Measurements from ENCODE around the gene LGALS4. TPM values are rescaled to one million over a fixed set of nuclear protein-coding genes. Genes with fewer than 3 reads are reported as not detected.
"Not testable (repeated sequence)": the region's sequence is repeated elsewhere in the genome, so short reads cannot be mapped to it uniquely, and the experiment has no call there.

LGALS4 gene
- total RNA-seq, 4 donors from 2014 or later = 1.1 to 2.7 (median 1.9) TPM

DNA sequence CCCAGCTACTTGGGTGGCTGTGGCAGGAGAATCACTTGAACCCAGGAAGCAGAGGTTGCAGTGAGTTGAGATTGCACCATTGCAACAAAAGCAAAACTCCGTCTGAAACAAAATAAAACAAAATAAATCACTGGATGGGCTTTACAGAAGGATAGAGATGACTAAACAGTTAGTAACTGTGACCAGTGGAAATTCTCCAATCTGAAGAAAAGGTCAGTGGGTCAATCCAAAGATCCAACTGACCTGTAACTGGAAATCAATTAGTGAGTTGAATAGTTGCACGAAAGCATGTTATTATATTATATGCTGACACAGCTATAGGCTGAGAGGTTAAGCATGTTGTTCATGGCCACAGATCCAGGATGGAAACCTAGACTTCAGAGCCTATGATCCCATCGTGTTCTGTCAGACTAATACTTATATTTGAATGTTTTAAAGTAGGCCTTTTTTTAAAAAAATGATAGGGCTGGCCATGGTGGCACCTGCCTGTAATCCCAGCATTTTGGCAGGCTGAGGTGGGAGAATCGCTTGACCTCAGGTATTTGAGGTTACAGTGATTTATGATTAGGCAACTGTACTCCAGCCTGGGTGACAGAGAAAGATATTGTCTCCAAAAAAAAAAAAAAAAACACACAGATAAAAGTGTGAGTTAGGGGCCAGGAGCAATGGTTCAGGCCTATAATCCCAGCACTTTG, 17.4 kb upstream of the LGALS4 start:
- H3K4me3 ChIP-seq (ENCODE audit: low read depth, poor library complexity, severe bottlenecking) = no peak overlapping the region
- DNase-seq (ENCODE audit: low spot score in 2 of 2) = no peak
- 68 to 73% methylated on average over 4 of the region's 4 CpGs for WGBS, 2 donors
- intact Hi-C loops (cut with DNase I; ENCODE audit: low total_unique reads) = loop anchor here (10.0 kb wide), 1 partner anchor 195 kb away; no protein-coding TSS in a partner anchor
- TF ChIP-seq POLR2A (IDR thresholded peaks at IDR 0.05) = no peak
- TF ChIP-seq, protein P1, sequence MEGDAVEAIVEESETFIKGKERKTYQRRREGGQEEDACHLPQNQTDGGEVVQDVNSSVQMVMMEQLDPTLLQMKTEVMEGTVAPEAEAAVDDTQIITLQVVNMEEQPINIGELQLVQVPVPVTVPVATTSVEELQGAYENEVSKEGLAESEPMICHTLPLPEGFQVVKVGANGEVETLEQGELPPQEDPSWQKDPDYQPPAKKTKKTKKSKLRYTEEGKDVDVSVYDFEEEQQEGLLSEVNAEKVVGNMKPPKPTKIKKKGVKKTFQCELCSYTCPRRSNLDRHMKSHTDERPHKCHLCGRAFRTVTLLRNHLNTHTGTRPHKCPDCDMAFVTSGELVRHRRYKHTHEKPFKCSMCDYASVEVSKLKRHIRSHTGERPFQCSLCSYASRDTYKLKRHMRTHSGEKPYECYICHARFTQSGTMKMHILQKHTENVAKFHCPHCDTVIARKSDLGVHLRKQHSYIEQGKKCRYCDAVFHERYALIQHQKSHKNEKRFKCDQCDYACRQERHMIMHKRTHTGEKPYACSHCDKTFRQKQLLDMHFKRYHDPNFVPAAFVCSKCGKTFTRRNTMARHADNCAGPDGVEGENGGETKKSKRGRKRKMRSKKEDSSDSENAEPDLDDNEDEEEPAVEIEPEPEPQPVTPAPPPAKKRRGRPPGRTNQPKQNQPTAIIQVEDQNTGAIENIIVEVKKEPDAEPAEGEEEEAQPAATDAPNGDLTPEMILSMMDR (IDR thresholded peaks at IDR 0.05) = no peak

DNA sequence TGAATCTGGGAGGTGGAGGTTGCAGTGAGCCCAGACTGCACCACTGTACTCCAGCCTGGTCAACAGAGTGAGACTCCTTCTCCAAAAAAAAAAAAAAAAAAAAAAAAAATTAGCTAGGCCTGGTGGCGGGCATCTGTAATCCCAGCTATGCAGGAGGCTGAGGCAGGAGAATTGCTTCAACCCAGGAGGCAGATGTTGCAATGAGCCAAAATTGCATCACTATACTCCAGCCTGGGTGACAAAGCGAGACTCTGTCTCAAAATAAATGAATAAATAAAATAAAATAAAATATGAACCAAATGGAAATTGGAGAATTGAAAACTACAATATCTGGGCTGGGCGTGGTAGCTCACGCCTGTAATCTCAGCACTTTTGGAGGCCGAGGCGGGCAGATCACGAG, 16.5 kb upstream of the LGALS4 start:
- DNase-seq (ENCODE audit: low spot score in 2 of 2); intact Hi-C loops (cut with DNase I; ENCODE audit: low total_unique reads); H3K4me3 ChIP-seq (ENCODE audit: low read depth, poor library complexity, severe bottlenecking): not testable (repeated sequence)
- WGBS, 2 donors = 94 to 95% methylated on average over 7 of the region's 7 CpGs

GRCh38 chr19:38826856-38827551, 14.3 kb upstream of the LGALS4 start:
- no peak for DNase-seq (ENCODE audit: low spot score in 2 of 2)
- TF ChIP-seq, protein P1 (IDR thresholded peaks at IDR 0.05) = no peak
- TF ChIP-seq POLR2A (IDR thresholded peaks at IDR 0.05) = no peak
- intact Hi-C loops (cut with DNase I; ENCODE audit: low total_unique reads) = no loop called here
- no peak overlapping the region for H3K4me3 ChIP-seq (ENCODE audit: low read depth, poor library complexity, severe bottlenecking)
- WGBS, 2 donors = 77 to 78% methylated on average over 6 of the region's 6 CpGs

- DNase-seq (ENCODE audit: low spot score in 2 of 2); intact Hi-C loops (cut with DNase I; ENCODE audit: low total_unique reads); H3K4me3 ChIP-seq (ENCODE audit: low read depth, poor library complexity, severe bottlenecking): not testable (repeated sequence)
- 79% methylated on average over 7 of the region's 7 CpGs for WGBS, 2 donors
These were observed 13.2 kb upstream of the LGALS4 start for GRCh38 chr19:38825936-38826335.

DNA sequence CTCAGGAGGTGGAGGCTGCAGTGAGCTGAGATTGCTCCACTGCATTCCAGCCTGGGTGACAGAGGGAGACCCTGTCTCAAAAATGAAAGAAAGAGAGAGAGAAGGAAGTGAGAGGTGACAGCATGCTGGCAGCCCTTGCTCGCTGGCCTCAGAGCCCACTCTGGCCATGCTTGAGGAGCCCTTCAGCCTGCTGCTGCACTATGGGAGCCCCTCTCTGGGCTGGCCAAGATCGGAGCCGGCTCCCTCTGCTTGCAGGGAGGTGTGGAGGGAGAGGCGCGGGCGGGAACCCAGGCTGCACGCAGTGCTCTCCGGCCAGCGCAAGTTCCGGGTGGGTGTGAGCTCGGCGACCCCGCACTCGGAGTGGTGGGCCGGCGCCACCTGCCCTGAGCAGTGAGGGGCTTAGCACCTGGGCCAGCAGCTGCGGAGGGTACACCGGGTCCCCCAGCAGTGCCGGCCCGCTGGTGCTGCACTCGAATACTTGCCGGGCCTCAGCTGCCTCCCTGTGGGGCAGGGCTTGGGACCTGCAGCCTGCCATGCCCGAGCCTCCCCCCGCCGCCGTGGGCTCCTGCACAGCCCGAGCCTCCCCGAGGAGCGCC, 8.6 kb upstream of the LGALS4 start:
- 93% methylated on average over 16 to 23 of the region's 29 CpGs for WGBS, 2 donors

GRCh38 chr19:38819231-38819920, 6.6 kb upstream of the LGALS4 start:
- no peak overlapping the region for H3K4me3 ChIP-seq (ENCODE audit: low read depth, poor library complexity, severe bottlenecking)
- TF ChIP-seq, protein P1 (IDR thresholded peaks at IDR 0.05) = no peak
- TF ChIP-seq POLR2A (IDR thresholded peaks at IDR 0.05) = no peak
- 82 to 87% methylated on average over 13 of the region's 13 CpGs for WGBS, 2 donors
- intact Hi-C loops (cut with DNase I; ENCODE audit: low total_unique reads) = no loop called here
- no peak for DNase-seq (ENCODE audit: low spot score in 2 of 2)

More for the DNA sequence above, 8.6 kb upstream of the LGALS4 start:
- H3K4me3 ChIP-seq (ENCODE audit: low read depth, poor library complexity, severe bottlenecking); intact Hi-C loops (cut with DNase I; ENCODE audit: low total_unique reads); DNase-seq (ENCODE audit: low spot score in 2 of 2): not testable (repeated sequence)

GRCh38 chr19:38817081-38817480, 4.3 kb upstream of the LGALS4 start:
- intact Hi-C loops (cut with DNase I; ENCODE audit: low total_unique reads) = no loop called here
- WGBS, 2 donors = 93 to 95% methylated on average over 14 to 15 of the region's 15 CpGs
- DNase-seq (ENCODE audit: low spot score in 2 of 2) = no peak
- H3K4me3 ChIP-seq (ENCODE audit: low read depth, poor library complexity, severe bottlenecking) = no peak overlapping the region
- TF ChIP-seq, protein P1 (IDR thresholded peaks at IDR 0.05) = no peak
- no peak for TF ChIP-seq POLR2A (IDR thresholded peaks at IDR 0.05)
